Large intestine (tissue), 3 donors: Measurements from ENCODE around the gene OR2T29. TPM values are rescaled to one million over a fixed set of nuclear protein-coding genes. Genes with fewer than 3 reads are reported as not detected.
"Not testable (repeated sequence)": the region's sequence is repeated elsewhere in the genome, so short reads cannot be mapped to it uniquely, and the experiment has no call there.

Source experiments
- DNase-seq, 2 donors: peaks; one replicate each; pipeline versions ENCODE4 v3.0.0 to v3.0.0-alpha.2; 2013
- H3K27ac ChIP-seq: one replicate; pipeline ENCODE4 v1.5.1; 2013; ENCODE audit warnings: low read length
- H3K27me3 ChIP-seq: 2 replicates; pipeline ENCODE4 v1.6.1; 2013; ENCODE audit warnings: low read length; ENCODE audit not compliant: control insufficient read depth, insufficient read depth
- H3K36me3 ChIP-seq: 2 replicates; pipeline ENCODE4 v1.6.1; 2013; ENCODE audit warnings: low read length; ENCODE audit not compliant: control insufficient read depth, insufficient read depth
- H3K4me1 ChIP-seq: one replicate; pipeline ENCODE4 v1.6.1; 2013; ENCODE audit warnings: low read length; ENCODE audit not compliant: control insufficient read depth, insufficient read depth
- H3K4me3 ChIP-seq: one replicate; pipeline ENCODE4 v1.5.1; 2013; ENCODE audit warnings: low read length
- H3K9me3 ChIP-seq: one replicate; pipeline ENCODE4 v1.6.1; 2013; ENCODE audit warnings: mild to moderate bottlenecking, low read depth, low read length, moderate library complexity; ENCODE audit not compliant: control insufficient read depth
- WGBS: methylation state at CpG from one replicate; pipeline ENCODE4 v1.1.5; 2013; ENCODE audit warnings: low lambda C conversion rate; ENCODE audit not compliant: insufficient coverage; 5-methylcytosine and 5-hydroxymethylcytosine counted together
- polyA plus RNA-seq: library from polyadenylated mRNA; unstranded; fragments of 120-200 nt; gene quantifications from one replicate; pipeline ENCODE4 v1.2.1, GENCODE V29; 2013

The OR2T29 gene
- polyA plus RNA-seq, 1 donor: not detected

GRCh38 chr1:248576260-248576980 is 13.8 kb upstream of the OR2T29 start:
- Histone ChIP-seq H3K27ac (no peak overlapping the region), H3K27me3 (no peaks in the 10 kb centered on the region), H3K36me3 (no peaks in the 10 kb centered on the region), H3K9me3 (no peaks in the 10 kb centered on the region), H3K4me3 (no peak overlapping the region), H3K4me1 (no peaks in the 10 kb centered on the region)
- WGBS: 87% methylated on average over 7 of the region's 9 CpGs
- no peak for DNase-seq

GRCh38 chr1:248574657-248575056 is 12.1 kb upstream of the OR2T29 start, which contains the start of gene OR2T34:
Gene OR2T34 (minus strand): TSS chr1:248574757. CDS start chr1:248574757, 0 bp downstream.
- not testable (repeated sequence) for H3K9me3 ChIP-seq, H3K27ac ChIP-seq, H3K4me3 ChIP-seq, H3K27me3 ChIP-seq, DNase-seq, H3K36me3 ChIP-seq, H3K4me1 ChIP-seq
- no CpG with 5 or more reads among the region's 3 CpGs for WGBS

GRCh38 chr1:248573856-248574255 is 11.3 kb upstream of the OR2T29 start:
- H3K4me3 ChIP-seq, H3K9me3 ChIP-seq, H3K27ac ChIP-seq, H3K36me3 ChIP-seq, DNase-seq, H3K27me3 ChIP-seq, H3K4me1 ChIP-seq: not testable (repeated sequence)
- no CpG with 5 or more reads among the region's 8 CpGs for WGBS

GRCh38 chr1:248572049-248572448 is 9.5 kb upstream of the OR2T29 start:
- no CpG with 5 or more reads among the region's 1 CpG for WGBS
- H3K27me3 ChIP-seq, H3K4me3 ChIP-seq, H3K9me3 ChIP-seq, DNase-seq, H3K4me1 ChIP-seq, H3K27ac ChIP-seq, H3K36me3 ChIP-seq: not testable (repeated sequence)

GRCh38 chr1:248570811-248571210 is 8.2 kb upstream of the OR2T29 start:
- H3K27me3 ChIP-seq, H3K36me3 ChIP-seq, H3K4me3 ChIP-seq, H3K4me1 ChIP-seq, H3K9me3 ChIP-seq, H3K27ac ChIP-seq, DNase-seq: not testable (repeated sequence)
- 75% methylated on average over 2 of the region's 3 CpGs for WGBS

DNA sequence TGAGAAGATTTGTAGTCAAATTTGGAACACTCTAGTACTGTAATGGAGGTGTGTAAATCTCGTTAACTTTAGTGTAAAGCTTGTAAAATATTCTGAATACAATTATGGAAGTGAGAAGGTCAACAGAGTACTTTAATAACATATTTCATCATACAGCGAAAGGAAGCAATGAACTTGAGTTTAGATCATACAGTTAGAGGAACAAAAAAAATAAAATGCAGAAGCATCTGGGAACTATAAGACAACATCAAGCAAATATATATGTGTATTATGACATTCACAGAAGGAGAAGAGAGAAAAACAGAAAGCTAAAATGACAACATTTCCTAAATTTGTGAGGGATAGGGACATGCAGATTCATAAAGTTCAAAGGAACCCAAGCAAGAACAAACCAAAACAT is 6.5 kb upstream of the OR2T29 start:
- not testable (repeated sequence) for DNase-seq, H3K9me3 ChIP-seq
- WGBS: no CpG with 5 or more reads among the region's 2 CpGs

DNA sequence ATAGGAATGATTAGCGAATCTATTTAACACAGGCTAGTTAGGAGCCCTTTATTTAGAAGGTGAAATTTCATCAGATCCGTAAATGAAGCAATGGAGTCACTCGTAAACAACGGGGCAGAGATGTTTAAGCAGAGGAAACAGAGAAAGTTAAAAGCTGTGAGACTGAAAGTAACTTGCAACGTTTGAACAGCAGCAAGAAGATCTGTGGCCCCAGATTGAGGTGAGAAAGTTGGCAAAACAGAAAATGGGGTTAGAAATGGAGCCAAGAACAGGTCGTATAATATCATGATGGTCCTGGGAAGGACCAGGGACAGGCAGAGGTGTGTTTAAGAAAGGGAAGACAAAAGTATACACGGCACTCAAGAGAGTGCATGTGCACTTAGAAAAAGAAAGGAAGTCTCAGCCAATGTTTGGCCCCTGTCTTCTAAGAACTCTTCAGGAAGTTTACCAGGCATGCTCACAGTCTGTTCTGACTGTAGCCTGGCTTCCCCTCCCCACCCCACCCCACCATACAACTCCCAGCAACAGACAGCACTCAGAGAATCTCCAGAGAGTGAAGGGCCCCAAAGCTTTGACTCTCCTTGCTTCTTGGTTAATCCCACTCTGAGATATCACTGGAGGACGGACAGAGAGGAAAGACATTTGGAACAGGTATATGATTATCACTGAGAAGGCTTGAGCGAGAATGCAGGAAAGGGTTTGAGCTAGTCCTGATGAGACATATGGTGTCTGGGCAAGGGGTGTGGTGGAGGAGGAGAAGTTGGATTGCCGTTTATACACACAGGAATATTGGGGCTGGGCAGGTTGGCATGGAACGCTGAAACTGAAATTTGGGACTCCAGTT is 3.2 kb upstream of the OR2T29 start:
- not testable (repeated sequence) for H3K9me3 ChIP-seq, H3K4me1 ChIP-seq, H3K27ac ChIP-seq, H3K4me3 ChIP-seq, H3K27me3 ChIP-seq, DNase-seq, H3K36me3 ChIP-seq
- whole genome bisulfite sequencing: 82% methylated on average over 5 of the region's 11 CpGs

More for the DNA sequence above, 6.5 kb upstream of the OR2T29 start:
- H3K4me1 ChIP-seq, H3K36me3 ChIP-seq, H3K27me3 ChIP-seq, H3K27ac ChIP-seq, H3K4me3 ChIP-seq: not testable (repeated sequence)

DNA sequence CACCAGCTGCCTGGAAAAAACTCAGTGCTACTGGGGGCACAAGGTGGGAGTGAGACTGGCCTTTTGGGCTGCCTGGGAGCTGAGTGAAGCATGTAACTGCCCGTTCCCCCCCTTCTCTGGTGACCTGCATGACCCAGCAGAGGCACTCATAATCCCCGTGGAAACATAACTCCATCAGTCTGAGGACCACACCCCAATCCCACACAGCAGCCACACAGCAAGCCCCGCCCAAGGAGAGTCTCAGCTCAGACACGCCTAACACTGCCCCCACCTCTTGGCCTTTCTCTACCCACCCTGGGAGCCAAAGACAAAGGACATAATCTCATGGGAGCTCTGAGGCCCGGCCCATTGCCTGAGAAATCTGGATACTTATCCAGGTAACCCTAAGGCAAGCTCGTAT is 11.5 kb downstream of the OR2T29 start:
- H3K4me3 ChIP-seq, H3K4me1 ChIP-seq, H3K27ac ChIP-seq, H3K9me3 ChIP-seq, H3K27me3 ChIP-seq, H3K36me3 ChIP-seq, DNase-seq: not testable (repeated sequence)
- no CpG with 5 or more reads among the region's 6 CpGs for WGBS

GRCh38 chr1:248547383-248547782 is 15.2 kb downstream of the OR2T29 start:
- not testable (repeated sequence) for H3K36me3 ChIP-seq, H3K4me1 ChIP-seq, H3K27me3 ChIP-seq, H3K4me3 ChIP-seq, H3K9me3 ChIP-seq, H3K27ac ChIP-seq, DNase-seq
- WGBS: no CpG with 5 or more reads among the region's 2 CpGs

DNA sequence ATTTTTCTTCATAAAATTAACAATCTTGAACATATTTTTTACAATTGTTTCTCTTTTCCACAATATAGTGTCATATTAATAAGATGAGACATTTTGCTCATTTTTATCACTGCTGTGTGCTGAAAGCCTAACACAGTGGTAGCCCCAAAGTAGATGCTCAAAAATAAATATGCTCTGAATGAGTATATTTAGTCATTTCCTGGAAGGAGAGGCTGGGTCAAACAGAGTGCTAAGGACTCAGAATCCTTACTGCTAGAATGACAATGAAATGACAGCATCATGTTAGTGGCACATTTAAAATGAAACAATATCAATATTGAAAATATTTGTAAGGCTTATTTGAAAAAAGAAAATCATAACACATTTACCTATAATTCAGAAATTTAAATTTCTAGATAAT is 25.1 kb downstream of the OR2T29 start:
- H3K4me3 ChIP-seq, H3K9me3 ChIP-seq, DNase-seq, H3K27ac ChIP-seq, H3K4me1 ChIP-seq, H3K27me3 ChIP-seq, H3K36me3 ChIP-seq: not testable (repeated sequence)
